Transverse colon (tissue), 3 donors: Measurements from ENCODE around the gene ZNF608.

Experiments used
- EP300 ChIP-seq: sonication (generic); formaldehyde crosslinking; IDR thresholded peaks from one replicate; pipeline ENCODE4 v1.6.1; 2017; ENCODE audit warnings: antibody characterized with exemption, low read depth
- TF ChIP-seq, protein P1 (sequence below), 5 experiments: fragments of 200-600 bp in 3 of 5; fragments of 450-650 bp in 2 of 5; sonication (generic) in 3 of 5; IDR thresholded peaks; 1 replicate in 2 of 5; 2 replicates in 3 of 5; pipeline ENCODE4 v1.5.1; 2016 to 2017; ENCODE audit warnings: antibody characterized with exemption in 5 of 5, inconsistent platforms in 3 of 5, mild to moderate bottlenecking in 2 of 5, moderate library complexity in 1 of 5

DNA sequence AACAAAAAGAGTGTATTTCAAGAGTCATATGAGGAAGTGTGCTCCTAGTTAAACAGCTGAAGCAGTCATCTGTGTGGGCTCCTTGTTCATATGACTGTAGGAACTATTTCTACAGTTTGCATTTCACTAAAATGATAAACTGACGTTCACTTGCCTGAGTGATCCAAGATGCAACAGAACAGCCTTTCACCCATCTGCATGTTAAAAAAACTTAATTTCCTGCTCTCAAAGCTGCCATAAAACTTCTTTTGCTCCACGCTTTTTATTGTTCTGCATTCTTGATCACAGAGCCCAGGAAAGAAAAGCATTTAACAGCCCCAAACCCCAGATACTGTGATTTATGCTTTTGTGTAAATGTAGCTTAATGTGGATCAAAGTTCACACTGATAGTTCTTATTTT is 43.9 kb downstream of the ZNF608 start:
- TF ChIP-seq, protein P1, sequence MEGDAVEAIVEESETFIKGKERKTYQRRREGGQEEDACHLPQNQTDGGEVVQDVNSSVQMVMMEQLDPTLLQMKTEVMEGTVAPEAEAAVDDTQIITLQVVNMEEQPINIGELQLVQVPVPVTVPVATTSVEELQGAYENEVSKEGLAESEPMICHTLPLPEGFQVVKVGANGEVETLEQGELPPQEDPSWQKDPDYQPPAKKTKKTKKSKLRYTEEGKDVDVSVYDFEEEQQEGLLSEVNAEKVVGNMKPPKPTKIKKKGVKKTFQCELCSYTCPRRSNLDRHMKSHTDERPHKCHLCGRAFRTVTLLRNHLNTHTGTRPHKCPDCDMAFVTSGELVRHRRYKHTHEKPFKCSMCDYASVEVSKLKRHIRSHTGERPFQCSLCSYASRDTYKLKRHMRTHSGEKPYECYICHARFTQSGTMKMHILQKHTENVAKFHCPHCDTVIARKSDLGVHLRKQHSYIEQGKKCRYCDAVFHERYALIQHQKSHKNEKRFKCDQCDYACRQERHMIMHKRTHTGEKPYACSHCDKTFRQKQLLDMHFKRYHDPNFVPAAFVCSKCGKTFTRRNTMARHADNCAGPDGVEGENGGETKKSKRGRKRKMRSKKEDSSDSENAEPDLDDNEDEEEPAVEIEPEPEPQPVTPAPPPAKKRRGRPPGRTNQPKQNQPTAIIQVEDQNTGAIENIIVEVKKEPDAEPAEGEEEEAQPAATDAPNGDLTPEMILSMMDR (IDR thresholded peaks at IDR 0.05) = no peak
- TF ChIP-seq EP300 = no peak
